ENCODE results near the gene GALNT7. TPM values are rescaled to one million over a fixed set of nuclear protein-coding genes. Genes with fewer than 3 reads are reported as not detected.

The GALNT7 gene
- total and polyA plus RNA-seq, 2 of the 13 experiments (the other 11 are each of a cell fraction or from before 2014, with no cell fraction given): 0.08 to 0.13 TPM

DNA sequence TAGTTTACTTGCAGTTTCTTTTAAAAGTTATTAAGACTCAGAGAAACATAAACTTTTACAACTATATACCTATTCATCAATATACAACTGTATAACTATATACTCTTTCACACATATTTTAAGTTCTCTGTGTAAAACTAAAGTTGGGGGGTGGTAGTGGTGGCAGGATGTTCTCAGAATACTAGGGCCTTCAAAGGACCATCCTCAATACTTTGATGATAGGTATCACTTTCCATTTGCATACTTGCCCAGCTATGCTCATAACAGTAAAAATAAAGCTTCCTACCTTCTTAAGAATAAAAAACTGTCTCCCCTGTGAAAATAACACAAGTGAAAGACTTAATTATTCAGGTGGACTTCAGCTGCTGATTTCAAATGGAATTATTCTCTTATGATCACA lies 2.9 kb upstream of the GALNT7 start (continued):
- TF ChIP-seq U2AF2 (IDR thresholded peaks at IDR 0.05; ENCODE audit: low read depth, low read length) (no peak), ZBTB7B (CRISPR knock-in tag; IDR thresholded peaks at IDR 0.05) (no peak), GTF3A (CRISPR knock-in tag; conservative IDR thresholded peaks at IDR 0.05) (no peak), FOXC1 (CRISPR knock-in tag; IDR thresholded peaks at IDR 0.05; ENCODE audit: borderline replicate concordance) (no peak), JUNB (CRISPR knock-in tag; IDR thresholded peaks at IDR 0.05; ENCODE audit: borderline replicate concordance) (no peak), NR2F6 (IDR thresholded peaks at IDR 0.05) (no peak), NR2F6 (CRISPR knock-in tag; IDR thresholded peaks at IDR 0.05) (no peak)

- DNase-seq (ENCODE audit: low spot score): no peak
- H3K79me2 ChIP-seq (ENCODE audit: insufficient read depth, low read length): no peaks in the 10 kb centered on the region
- intact Hi-C loops (cut with micrococcal nuclease; ENCODE audit: unreplicated experiment) (loop anchor here (10.0 kb wide), 1 partner anchor 142 kb away; no protein-coding TSS in a partner anchor), in situ Hi-C loops (cut with HindIII; ENCODE audit: extremely low pct_ligation_motif_present, low pct_unique_long_range_greater_than_20kb) (no loop called here)
- no peak overlapping the region for H3K9ac ChIP-seq (ENCODE audit: insufficient read depth, low read depth, low read length)
- H3K9me3 ChIP-seq (ENCODE audit: low read length): no peaks in the 10 kb centered on the region
- BruUV-seq (replicated peaks): no TSS peak
- H2AFZ ChIP-seq (ENCODE audit: low read length): no peak overlapping the region
- ChIA-PET POLR2A (no interaction called here), CTCF (ENCODE audit: low intra/inter-chr PET ratio, low total read pairs) (no interaction called here)
- no peaks in the 10 kb centered on the region for H3K36me3 ChIP-seq (replicated peaks in 1 of 2; ENCODE audit: control insufficient read depth in 1 of 2, insufficient read depth in 2 of 2, low read length in 2 of 2)
- no peak overlapping the region for H3K4me3 ChIP-seq (replicated peaks in 1 of 3; ENCODE audit: insufficient read depth in 1 of 3, low read depth in 2 of 3, low read length in 3 of 3)
- FAIRE-seq: no peak
- H4K20me1 ChIP-seq (ENCODE audit: insufficient read depth, low read length): no peaks in the 10 kb centered on the region
- H3K4me2 ChIP-seq (ENCODE audit: low read depth, low read length): no peak overlapping the region
- 46% methylated on average over 4 of the region's 4 CpGs for WGBS (ENCODE audit: low lambda C conversion rate)
- TF ChIP-seq ZNF337 (CRISPR knock-in tag; IDR thresholded peaks at IDR 0.05; ENCODE audit: borderline replicate concordance, low read depth) (no peak), ZBTB40 (IDR thresholded peaks at IDR 0.05) (no peak), ZBTB40 (CRISPR knock-in tag; IDR thresholded peaks at IDR 0.05) (no peak), NFYC (CRISPR knock-in tag; IDR thresholded peaks at IDR 0.05) (no peak), SYNCRIP (IDR thresholded peaks at IDR 0.05; ENCODE audit: insufficient read depth, low read depth, low read length) (no peak)
- peaks cover 4 to 34% of the 10 kb centered on the region in 2 experiments for H3K27me3 ChIP-seq (ENCODE audit: control insufficient read depth in 1 of 2, insufficient read depth in 2 of 2, low read length in 2 of 2)
- H3K27ac ChIP-seq (ENCODE audit: extremely low read length, insufficient read depth, low read length): no peak overlapping the region
- ATAC-seq: no peak
- H3K4me1 ChIP-seq (ENCODE audit: insufficient read depth, low read length): peaks cover 15% of the 10 kb centered on the region
Measured at GRCh38 chr4:173166491-173166890, 2.1 kb upstream of the GALNT7 start.

Measured in HepG2 (cell line).